NCI-H2196 (cell line): ENCODE measurements around the gene ZBTB8OS.
"Not testable (repeated sequence)": the region's sequence is repeated elsewhere in the genome, so short reads cannot be mapped to it uniquely, and the experiment has no call there.

ENCODE experiments used
- DNase-seq: peaks from one replicate; lab custom pipeline; 2025; ENCODE audit not compliant: unreplicated experiment; lab: John Stamatoyannopoulos, UW

The ZBTB8OS gene

DNA sequence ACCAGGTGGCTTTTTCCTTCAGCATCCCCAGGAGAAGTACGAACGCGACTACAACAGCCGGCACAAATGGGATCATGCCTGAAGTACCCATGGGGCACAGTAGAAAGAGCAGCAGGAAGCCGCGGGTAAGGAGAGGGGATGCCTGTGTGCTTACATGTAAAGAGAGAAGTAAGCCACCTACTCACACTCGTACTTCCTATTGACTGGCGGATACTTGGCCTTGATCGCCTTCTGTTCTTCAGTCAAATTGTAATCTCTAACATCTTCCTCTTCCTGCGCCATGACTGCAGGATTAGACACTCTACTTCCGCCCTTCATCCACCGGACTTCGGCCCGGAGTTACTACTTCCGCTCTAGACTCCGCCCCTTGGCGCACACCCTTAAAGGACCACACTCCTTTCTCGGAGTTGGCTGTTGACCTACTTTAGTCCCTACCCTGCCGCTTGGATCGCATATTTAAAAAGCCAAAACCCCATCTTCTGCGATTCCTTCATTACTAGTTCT is at the start of gene ZBTB8OS:
TSS of gene ZBTB8OS (minus strand) at position 303 of the 504 bp plus-strand sequence. CDS start at position 282, 21 bp downstream.
- DNase-seq: peak; percentile 93

GRCh38 chr1:32696996-32697395 is 46.6 kb upstream of the ZBTB8OS start:
- not testable (repeated sequence) for DNase-seq

GRCh38 chr1:32696041-32696440 is 45.7 kb upstream of the ZBTB8OS start:
- DNase-seq: no peak

- peak; percentile 29 for DNase-seq
Observed at GRCh38 chr1:32695098-32695904, 45.0 kb upstream of the ZBTB8OS start.

GRCh38 chr1:32693455-32694174 is 43.3 kb upstream of the ZBTB8OS start:
- no peak for DNase-seq

DNA sequence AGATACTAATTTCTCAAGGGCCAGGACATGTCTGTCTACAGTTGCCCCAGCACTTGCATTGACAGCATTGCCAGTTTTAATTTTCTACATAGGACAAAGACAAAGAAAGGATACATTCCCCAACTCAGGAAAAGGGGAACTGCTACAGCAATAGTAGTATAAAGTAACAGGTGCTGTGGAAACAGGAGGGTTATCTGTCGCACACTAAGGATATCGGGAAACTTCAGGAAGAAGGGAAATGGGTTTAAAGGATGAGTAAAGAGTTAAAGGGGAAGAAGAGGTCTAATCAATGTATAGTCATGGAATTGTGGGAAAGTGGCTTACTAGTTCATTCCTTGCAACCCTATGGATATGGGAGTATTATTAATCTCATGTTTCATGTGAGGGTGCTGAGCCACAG is 36.0 kb upstream of the ZBTB8OS start:
- DNase-seq: no peak

DNA sequence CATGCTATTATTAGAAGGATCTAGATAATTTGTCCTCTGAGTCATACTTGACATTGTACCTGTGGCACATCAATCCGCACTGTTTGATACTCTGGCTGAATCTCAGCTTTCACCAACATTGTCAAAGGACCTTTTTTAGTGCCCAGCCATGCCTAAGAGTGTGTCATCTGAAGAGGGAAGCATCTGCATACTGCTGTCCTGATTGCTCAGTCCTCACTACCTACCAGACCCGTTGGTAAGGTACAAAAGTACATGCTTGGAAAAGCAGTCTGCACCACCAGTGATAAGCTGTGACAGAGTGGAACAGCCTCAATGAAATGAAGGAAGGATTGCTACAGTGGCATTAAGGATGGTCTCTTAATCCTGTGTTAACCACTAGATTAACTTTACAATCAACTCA is 35.1 kb upstream of the ZBTB8OS start:
- no peak for DNase-seq

GRCh38 chr1:32684167-32684811 is 33.9 kb upstream of the ZBTB8OS start:
- no peak for DNase-seq

DNA sequence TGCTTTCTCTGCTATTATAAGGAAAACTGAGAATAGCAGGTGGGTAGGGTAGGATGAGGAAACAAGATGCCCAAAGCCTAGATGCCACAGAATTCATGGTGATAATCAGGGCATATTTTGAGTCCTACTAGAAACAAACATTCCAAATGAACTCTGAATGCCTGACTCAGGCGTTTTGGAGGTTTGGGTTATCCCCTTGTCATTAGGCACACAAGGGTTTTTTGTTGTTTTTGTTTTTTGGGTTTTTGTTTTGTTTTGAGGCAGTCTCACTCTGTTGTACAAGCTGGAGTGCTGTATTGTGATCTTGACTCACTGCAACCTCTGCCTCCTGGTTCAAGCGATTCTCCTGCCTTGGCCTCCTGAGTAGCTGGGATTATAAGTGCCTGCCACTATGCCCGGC is 33.0 kb upstream of the ZBTB8OS start:
- no peak for DNase-seq

GRCh38 chr1:32681999-32682398 is 31.6 kb upstream of the ZBTB8OS start:
- no peak for DNase-seq

GRCh38 chr1:32681509-32681908 is 31.2 kb upstream of the ZBTB8OS start:
- DNase-seq: no peak

DNA sequence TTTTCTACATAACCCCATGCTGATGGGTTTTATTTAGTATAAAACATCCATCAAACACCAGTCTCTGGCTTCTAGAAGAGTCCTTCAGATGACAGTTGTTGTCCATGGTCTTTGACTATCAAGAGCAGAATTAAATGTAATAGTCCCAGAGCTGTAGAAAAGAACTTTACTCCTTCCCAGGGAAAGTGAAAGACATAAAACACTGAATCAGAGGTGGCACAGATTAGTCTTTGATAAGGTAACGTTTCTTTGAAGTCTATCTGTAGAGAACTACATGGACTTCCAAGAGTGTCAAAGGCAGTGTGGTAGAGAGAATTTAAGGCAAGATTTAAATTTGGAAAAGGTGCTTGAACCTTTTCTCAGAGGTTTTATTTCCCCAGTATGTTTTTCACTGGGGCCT is 30.3 kb upstream of the ZBTB8OS start:
- no peak for DNase-seq

- DNase-seq: not testable (repeated sequence)
Observed at GRCh38 chr1:32679993-32680392, 29.6 kb upstream of the ZBTB8OS start.

GRCh38 chr1:32676945-32677344 is 26.6 kb upstream of the ZBTB8OS start:
- DNase-seq: no peak

GRCh38 chr1:32668716-32669115 is 18.4 kb upstream of the ZBTB8OS start:
- DNase-seq: not testable (repeated sequence)

GRCh38 chr1:32666901-32667566 is 16.7 kb upstream of the ZBTB8OS start:
- no peak for DNase-seq

DNA sequence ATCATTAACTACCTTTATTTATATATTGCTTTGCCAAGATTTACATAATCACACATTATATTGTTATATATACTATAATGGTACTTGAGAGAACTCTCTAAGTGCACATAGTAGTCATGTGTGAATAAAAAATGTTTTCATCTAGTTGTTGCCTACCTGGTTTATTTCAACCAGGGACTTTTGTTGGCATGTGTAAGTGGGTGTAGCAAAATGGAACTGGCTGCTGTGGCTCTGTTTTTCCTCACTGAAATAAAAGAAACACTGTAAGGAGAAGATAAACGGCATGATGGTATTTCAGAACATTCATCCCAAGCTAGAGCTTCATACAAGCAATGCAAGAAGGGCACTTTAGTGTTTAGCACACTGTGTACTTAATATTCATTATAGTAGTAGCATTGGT is 15.6 kb upstream of the ZBTB8OS start:
- DNase-seq: no peak

- DNase-seq: no peak
Observed at GRCh38 chr1:32659581-32659980, 9.2 kb upstream of the ZBTB8OS start.

GRCh38 chr1:32652244-32652962 is 2.1 kb upstream of the ZBTB8OS start:
- no peak for DNase-seq

DNA sequence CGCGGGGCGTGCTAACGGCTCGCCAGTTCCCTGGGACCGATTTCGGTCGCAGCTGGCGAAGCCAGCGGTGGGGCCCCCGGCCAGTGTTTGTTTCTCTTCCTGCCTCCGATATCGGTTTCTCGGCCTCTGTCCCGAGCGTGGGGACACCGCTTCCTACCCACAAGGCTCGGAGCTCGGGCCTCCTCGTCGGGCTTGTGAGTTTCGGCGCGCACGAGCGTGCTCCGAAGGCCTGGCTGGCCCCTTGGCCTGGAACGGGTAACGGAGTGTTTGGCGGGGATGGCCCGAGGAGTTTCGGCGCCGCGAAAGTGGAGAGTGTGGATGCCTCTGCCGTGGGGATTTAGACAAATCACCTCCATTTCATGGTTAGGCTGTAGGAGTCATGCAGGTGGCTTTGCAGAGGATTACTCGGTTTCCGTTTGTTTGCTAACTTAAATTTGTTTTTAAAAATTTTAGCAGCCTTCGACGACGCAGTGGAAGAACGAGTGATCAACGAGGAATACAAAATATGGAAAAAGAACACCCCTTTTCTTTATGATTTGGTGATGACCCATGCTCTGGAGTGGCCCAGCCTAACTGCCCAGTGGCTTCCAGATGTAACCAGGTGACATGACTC is 1.2 kb upstream of the ZBTB8OS start:
- DNase-seq: no peak
